Left ventricle myocardium superior (tissue), 1 donor: Measurements from ENCODE around the gene MAP1LC3C. TPM values are rescaled to one million over a fixed set of nuclear protein-coding genes. Genes with fewer than 3 reads are reported as not detected.

ENCODE experiments used
- total RNA-seq: library from RNA; stranded (reverse); fragmentation: NEBNext Ultra II Directional; extraction: Animal tissue kit (Norgen Biotek cat#: 25700); gene quantifications from one replicate; pipeline ENCODE4 v1.2.1, GENCODE V29; 2021
- donor health status: DM: no; HTN: yes; CAD: no; lungs with severe emphysema.

Gene MAP1LC3C
- total RNA-seq, 1 donor from 2014 or later, result not detected

Other genes with a start within 250 kb of the MAP1LC3C start
- 0.35 TPM for gene EXO1, start 150.9 kb downstream of the MAP1LC3C start, total RNA-seq
- gene BECN2, start 41.3 kb downstream of the MAP1LC3C start, total RNA-seq, result not detected